Fibroblast of skin of scalp (primary cell): ENCODE measurements around the gene MED26.
A peak's percentile ranks its signal among the peaks of the same experiment; 100 is the strongest.

Source experiments
- DNase-seq: peaks from one replicate; pipeline ENCODE4 v3.0.0-alpha.2; 2013

The MED26 gene

GRCh38 chr19:16613841-16614240 lies 14.2 kb downstream of the MED26 start:
- no peak for DNase-seq

- DNase-seq: no peak
Observed at GRCh38 chr19:16612636-16613035, 15.4 kb downstream of the MED26 start.

GRCh38 chr19:16611121-16611520 lies 16.9 kb downstream of the MED26 start:
- DNase-seq: no peak

DNA sequence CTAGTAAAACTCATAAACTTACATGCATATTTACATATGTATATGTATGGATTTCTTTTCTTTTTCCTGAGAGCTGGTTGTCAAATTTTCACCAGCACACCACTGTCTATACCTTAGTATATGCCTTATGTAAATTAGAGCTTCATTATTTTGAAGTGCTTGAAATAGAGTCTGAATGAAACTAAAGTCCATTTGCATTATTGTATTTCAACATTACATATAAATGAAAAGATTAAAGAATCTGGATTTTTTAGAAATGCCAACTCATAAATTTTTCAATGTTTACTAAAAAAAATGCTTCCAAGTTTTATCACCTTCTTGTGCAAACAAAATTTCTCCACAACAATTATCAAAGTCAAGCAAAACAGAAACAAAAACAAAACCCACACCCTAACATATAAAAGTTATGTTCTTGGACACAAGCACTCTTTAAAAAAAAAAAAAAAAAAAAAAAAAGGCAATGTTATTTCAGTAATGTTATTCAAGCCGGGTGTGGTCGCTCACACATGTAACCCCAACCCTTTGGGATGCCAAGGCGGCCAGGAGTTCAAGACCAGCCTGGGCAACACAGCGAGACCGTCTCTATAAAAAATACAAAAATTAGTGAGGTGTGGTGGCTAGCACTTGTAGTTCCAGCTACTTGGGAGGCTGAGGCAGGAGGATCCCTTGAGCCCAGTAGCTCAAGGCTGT lies 18.3 kb downstream of the MED26 start:
- DNase-seq: no peak

DNA sequence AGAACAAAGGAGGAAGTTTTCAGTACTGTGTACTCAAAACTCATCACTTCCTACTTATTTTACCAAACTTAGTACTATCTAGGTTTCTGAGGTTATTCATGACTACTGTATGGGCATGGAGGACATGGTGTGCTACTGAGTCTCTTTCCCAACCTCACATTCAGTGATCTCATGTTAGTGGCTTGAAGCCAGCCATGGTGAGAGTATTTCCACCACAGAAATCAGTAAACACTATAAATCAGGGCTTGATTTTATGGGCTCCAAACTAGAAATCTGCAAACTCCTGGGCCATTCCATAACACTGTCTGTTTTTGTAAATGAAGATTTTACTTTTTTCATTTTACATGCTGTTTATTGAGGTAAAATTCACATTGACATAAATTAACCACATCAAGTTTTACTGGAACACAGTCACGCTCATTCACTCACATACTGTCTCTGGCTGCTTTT lies 19.7 kb downstream of the MED26 start:
- peak; percentile 53 for DNase-seq

GRCh38 chr19:16607819-16608218 lies 20.2 kb downstream of the MED26 start:
- no peak for DNase-seq

DNA sequence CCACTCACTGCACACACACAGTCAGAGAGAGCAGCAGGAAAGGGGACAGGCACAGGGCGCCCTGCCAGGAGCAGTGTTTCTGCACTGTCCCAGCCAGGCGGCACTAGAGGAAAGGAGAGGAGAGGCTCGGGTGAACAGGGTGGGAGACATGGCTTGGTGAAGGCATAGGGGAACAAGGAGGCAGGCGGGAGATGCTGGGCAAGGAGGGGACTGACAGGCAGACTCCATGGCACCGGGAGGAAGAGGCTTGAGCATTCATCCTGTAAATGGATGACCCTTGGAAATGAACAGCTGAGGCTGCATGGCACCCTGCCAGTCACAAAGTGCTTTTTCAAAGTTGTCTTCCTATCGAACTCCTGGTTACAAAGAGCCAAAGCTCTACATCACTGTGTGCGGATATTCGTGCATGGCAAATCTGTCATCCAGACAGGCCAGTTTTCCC lies 22.4 kb downstream of the MED26 start:
- DNase-seq: no peak

GRCh38 chr19:16605115-16605514 lies 22.9 kb downstream of the MED26 start:
- DNase-seq: no peak

GRCh38 chr19:16604615-16605014 lies 23.4 kb downstream of the MED26 start:
- DNase-seq: no peak

GRCh38 chr19:16603090-16603489 lies 24.9 kb downstream of the MED26 start:
- no peak for DNase-seq

DNA sequence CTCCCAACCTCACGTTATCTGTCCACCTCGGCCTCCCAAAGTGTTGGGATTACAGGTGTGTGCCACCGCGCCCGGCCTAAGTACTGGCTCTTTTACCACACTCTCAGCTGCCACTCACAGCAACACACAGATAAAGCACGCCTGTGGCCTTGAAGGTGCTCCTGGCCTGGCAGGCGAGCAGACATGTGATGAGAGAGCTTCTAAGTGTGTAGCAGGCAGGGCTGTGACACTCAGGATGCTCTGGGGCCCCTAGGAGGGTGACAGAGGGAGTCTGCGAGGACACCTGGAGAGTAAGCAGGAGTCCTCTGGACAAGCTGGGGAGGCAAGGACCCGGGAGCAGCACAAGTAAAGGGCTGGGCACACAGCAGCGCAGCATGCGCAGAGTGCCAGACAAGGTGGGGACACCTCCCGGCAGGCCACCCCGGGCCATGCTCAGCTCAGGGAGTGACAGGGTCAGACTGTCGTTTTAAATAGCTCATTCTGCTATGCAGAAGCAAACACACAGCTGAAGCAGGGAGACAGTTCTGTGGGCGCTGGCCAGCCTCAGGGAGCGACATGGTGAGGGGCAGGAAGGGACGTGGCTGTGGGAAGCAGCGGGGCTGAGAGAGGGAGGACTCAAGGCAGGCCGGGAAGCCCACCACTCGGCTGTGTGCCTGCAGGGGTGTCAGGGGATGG lies 26.5 kb downstream of the MED26 start:
- DNase-seq: no peak

GRCh38 chr19:16600824-16601223 lies 27.2 kb downstream of the MED26 start:
- no peak for DNase-seq

- no peak for DNase-seq
Observed at GRCh38 chr19:16599655-16600346, 28.2 kb downstream of the MED26 start.

DNA sequence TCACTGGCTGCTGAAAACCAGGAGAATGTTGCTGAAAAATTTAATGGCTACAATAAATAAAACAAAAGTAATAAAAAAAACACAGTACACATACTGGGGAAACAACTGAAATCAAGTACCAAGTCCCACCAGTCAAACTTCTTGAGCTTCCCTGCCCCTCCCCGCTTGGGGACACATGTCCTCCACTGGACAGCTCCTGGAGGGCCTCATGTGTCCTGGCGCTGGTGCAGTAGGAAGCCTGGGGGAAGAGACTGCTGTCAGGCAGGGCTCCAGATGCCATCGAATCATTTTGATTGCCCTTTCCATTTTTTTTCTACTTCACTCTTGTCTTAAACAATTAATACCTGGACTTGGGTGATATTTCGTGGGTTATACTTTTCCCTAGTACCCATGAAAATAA lies 29.2 kb downstream of the MED26 start:
- no peak for DNase-seq

DNA sequence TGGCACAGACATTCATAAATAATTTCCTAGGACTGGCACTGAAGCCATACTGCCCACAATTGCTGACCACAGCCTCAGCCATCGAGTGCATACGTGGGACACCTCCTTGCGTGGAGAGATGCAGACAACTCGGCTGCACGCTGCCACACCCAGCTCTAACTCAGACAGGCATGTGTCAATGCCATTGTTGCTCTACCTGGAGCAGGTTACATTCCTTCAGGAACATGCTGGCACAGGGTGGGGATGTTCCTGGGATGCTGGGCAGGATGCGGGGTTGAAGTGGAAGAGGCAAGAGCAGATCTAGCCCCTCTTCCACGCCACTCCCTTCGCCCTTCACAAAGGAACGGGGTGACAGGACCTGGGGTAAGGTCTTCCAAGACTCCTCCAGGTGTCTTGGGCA lies 31.6 kb downstream of the MED26 start:
- no peak for DNase-seq

GRCh38 chr19:16595097-16595496 lies 32.9 kb downstream of the MED26 start:
- no peak for DNase-seq

DNA sequence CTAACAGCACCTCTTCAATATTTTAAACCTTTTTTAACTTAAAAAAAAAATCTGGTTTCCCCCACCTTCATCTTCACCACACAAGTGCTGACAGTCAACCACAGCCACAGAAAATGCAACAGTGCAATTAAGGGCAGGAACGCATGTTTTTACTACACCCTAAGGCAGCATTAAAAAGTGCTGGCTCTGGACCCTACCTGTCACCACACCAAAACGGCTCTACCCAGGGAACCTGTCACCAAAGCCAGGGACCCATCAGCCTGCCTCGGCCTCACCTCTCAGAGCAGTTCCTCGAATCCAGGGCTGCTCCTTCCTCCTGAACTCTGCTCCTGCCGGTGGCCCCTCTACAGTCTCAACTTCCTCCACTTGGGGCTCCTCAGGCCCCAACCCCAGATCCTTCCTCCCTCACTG lies 33.3 kb downstream of the MED26 start:
- DNase-seq: no peak

GRCh38 chr19:16594131-16594586 lies 33.8 kb downstream of the MED26 start:
- no peak for DNase-seq

DNA sequence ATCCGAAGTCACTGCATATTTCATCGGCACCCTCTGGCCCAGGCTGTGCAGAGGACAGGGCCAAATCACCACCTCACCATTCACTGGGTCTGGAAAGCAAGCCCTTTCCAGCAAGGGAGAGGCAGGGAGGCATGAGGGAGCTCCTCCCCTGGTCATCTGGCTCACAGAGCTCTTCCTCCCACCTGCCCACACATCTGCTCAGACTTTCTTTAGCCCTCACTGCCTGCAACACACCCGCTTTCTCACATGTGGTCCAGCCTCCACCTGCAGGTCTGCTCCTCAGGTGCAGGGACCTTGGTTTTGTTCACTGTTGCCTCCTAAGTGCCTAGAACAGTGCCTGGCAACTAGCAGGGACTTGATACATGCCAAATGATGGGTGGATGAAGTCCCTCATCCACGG lies 34.8 kb downstream of the MED26 start:
- DNase-seq: no peak

GRCh38 chr19:16591803-16592556 lies 36.0 kb downstream of the MED26 start:
- no peak for DNase-seq

DNA sequence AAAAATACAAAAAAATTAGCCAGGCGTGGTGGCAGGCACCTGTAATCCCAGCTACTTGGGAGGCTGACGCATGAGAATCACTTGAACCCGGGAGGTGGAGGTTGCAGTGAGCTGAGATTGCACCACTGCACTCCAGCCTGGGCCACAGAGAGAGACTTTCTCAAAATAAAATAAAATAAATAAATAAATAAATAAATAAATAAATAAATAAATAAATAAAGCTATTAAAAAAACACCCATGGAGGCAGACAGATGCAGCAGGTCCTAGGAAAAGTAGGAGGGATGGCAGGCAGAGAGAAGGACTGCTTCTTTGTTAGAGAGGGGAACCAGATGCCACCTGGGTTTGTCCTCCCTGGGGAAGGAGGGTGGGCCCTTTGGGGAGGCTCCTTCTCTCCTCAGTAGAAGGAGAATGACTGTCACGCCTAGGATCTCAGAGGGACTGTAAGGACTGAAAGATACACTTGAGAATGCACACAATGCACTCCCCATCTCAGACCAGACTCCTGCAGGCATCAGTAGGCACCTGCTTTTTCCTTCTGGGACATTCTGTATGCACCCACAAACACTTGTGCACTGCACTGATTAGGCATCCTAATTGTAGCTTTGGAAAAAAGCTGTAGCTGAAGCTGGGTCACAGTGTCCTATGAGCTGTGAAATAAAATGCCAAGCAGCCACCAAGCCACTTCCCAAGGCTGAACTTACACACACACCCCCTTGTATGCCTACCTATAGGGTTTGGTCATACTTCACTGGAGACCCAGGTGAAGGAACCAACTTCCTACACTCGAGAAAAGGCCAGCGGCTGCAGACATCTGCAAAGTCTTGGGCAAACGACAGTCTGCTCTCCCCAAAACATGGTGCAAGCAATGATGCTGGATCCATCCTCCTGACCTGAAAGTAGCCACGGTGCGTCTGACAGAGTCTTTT lies 36.9 kb downstream of the MED26 start:
- DNase-seq: no peak

DNA sequence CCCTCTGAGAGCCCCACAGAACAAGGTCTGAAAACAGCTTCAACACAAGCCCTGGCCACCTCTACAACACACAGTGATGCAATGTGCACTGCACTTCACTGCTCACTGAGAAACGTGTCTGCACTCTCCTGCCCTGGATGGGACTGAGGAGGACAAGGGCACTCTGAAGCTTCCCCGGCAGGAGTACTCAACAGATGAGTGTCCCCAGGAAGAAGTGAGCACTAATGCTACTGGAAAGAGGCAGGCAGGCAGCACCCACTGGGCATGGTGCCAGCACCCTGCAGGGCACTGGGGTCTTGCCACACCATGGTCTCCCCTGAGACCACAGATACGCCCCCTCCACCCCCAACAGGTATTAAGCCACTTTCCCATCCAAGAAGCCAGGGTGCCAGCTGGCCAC lies 38.1 kb downstream of the MED26 start:
- no peak for DNase-seq
